Activated T-cell treated with anti-CD3 and anti-CD28 coated beads, Interleukin-2, amount 50 U/mL, for 4 hours (primary cell): ENCODE results near the gene AP2M1. TPM values are rescaled to one million over a fixed set of nuclear protein-coding genes. Genes with fewer than 3 reads are reported as not detected.
A peak's percentile ranks its signal among the peaks of the same experiment; 100 is the strongest.

Experiments
- ATAC-seq, 2 donors: fragments of 200-7000 bp; cut with Tn5 transposase; one replicate each; pipeline ENCODE4 v1.10.0; 2021
- DNase-seq: peaks from one replicate; pipeline ENCODE4 v3.0.0-alpha.2; 2020
- H3K27me3 Mint-ChIP-seq: one replicate; pipeline ENCODE4 v1.8.0; 2021; ENCODE audit warnings: low read depth, mixed read lengths
- H3K36me3 Mint-ChIP-seq: one replicate; pipeline ENCODE4 v1.8.0; 2022; ENCODE audit warnings: mixed read lengths; ENCODE audit not compliant: insufficient read depth
- H3K4me1 Mint-ChIP-seq: one replicate; pipeline ENCODE4 v1.8.0; 2021; ENCODE audit warnings: low read depth, mixed read lengths
- H3K4me3 Mint-ChIP-seq: one replicate; pipeline ENCODE4 v1.8.0; 2021; ENCODE audit warnings: mild to moderate bottlenecking, moderate library complexity, mixed read lengths
- H3K9me3 Mint-ChIP-seq: one replicate; pipeline ENCODE4 v1.8.0; 2021; ENCODE audit warnings: mixed read lengths
- total RNA-seq, 3 donors: library from RNA; stranded (reverse); gene quantifications; one replicate each; pipeline ENCODE4 v1.2.1, GENCODE V29; 2021

Gene AP2M1
- total RNA-seq, 3 donors from 2014 or later = 242 to 255 (median 251) TPM

DNA sequence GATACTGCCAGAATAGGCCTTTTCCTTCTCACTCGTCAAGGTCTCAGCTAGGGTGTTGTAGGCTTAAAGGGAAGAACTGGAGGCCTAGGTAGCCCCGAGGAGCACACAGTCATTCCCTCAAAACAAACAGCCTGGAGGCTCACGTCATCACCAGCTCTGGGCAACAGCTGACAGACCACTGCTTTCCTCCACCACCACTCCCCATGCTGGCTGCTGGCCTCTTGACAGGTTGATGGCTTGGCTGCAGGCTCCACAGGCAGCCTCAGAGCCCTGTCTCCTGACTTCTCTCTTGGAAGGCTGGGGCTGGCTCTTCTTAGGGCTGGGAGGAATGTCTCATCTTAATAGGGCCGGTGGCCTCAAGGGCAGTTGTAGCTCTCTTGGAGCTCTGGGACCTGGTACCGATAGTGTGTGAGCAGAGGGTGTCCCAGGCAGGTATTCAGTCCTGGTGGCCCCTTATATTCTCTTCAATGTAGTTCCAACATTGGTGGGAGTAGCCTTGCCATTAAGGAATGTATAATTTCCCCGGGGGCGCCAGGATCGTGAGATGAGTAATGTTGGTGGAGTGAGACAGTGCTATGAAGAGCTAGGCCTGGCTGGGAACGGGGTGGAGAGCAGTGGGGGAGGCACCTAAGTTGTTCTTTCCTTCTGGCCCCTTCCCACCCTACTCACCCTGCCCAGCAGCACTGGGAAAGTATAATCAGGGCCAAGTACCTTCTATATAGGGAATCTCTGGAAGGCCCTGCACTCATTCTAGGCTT is 6.1 kb upstream of the AP2M1 start:
- H3K4me1 Mint-ChIP-seq = peaks cover 1% of the 10 kb centered on the region
- no peak overlapping the region for H3K4me3 Mint-ChIP-seq
- peaks cover 32% of the 10 kb centered on the region for H3K36me3 Mint-ChIP-seq
- DNase-seq = no peak
- no peak for ATAC-seq
- H3K9me3 Mint-ChIP-seq = no peaks in the 10 kb centered on the region
- no peaks in the 10 kb centered on the region for H3K27me3 Mint-ChIP-seq

DNA sequence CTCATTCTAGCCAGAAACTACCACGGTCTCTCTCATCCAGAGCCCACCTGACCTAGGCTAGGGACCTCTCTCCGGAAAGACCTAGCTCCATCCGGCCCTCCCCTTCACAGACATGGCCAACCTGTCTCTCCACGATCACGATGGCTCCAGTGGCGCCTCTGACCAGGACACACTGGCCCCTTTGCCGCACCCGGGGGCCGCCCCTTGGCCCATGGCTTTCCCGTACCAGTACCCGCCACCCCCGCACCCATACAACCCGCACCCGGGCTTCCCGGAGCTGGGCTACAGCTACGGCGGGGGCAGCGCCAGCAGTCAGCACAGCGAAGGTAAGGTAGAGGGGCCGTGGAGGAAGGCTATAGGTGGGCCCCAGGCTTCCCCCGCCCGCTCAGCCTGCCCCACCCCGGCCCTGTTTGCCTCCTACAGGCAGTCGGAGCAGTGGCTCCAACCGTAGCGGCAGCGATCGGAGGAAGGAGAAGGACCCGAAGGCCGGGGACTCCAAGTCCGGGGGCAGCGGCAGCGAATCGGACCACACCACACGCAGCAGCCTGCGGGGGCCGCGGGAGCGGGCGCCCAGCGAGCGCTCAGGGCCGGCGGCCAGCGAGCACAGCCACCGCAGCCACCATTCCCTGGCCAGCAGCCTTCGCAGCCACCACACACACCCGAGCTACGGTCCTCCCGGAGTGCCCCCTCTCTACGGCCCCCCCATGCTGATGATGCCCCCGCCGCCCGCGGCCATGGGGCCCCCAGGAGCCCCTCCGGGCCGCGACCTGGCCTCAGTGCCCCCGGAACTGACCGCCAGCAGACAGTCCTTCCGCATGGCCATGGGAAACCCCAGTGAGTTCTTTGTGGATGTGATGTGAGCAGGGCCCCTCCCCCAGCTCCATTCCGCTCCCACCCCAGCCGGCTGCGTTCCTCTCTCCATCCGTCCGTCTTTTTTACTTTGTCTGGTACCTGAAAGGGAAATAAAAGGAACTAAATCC is 4.5 kb upstream of the AP2M1 start:
- Mint-ChIP-seq H3K4me3 (no peak overlapping the region), H3K9me3 (no peaks in the 10 kb centered on the region), H3K36me3 (peaks cover 25% of the 10 kb centered on the region), H3K4me1 (peaks cover 6% of the 10 kb centered on the region), H3K27me3 (no peaks in the 10 kb centered on the region)
- ATAC-seq = no peak
- no peak for DNase-seq

DNA sequence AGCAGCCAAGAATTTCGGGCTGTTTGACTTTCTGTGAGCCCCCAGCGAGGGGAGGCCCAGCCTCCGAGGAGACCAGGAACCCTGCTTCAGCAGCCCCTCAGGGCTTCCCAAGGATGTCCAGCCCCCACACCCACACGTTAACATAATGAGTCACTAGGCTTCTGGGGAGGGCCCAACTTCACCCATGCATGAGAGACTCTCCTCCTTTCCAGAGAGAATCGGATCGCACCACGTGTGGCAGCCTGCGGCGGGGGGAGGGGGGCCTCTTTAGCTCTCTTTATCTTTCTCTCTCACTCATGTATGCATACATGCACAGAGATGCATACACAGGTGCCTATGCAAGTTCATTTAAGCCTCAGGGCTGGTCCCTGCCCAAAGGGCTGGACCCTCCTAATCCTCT is 3.1 kb upstream of the AP2M1 start:
- Mint-ChIP-seq H3K36me3 (peaks cover 19% of the 10 kb centered on the region), H3K4me1 (peaks cover 19% of the 10 kb centered on the region), H3K27me3 (no peaks in the 10 kb centered on the region), H3K9me3 (no peaks in the 10 kb centered on the region), H3K4me3 (no peak overlapping the region)
- no peak for ATAC-seq
- DNase-seq = no peak

DNA sequence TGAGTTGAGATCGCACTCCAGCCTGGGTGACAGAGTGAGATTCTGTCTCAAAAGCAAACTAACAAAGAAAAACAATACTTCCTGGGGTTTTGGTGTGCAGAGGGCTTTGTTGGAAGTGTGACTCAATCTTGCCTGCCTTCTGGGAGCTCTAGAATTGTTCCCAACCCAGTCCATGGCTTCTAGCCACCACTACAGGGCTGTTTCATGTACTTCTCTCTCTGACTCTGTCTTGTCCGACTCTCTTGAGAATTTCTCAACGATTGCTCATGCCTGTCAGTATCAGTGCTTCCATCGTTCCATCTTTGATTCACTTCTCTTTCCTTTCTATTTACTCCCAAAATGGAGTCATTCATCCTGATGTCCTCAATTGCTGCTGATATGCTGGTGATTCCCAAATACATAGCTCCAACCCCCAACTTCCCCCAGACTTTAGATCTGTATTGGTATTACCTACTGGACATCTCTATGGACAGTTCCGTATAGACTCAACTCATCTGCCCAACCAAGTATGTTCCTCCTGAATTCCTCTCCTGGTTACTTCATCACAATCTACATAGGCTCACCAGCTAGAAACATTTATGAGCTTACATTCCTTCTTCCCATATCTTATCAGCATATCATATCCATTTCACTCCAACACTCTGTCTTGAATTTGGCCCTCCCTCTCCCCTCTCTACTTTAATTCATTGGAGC is 1.8 kb upstream of the AP2M1 start:
- no peaks in the 10 kb centered on the region for H3K9me3 Mint-ChIP-seq

DNA sequence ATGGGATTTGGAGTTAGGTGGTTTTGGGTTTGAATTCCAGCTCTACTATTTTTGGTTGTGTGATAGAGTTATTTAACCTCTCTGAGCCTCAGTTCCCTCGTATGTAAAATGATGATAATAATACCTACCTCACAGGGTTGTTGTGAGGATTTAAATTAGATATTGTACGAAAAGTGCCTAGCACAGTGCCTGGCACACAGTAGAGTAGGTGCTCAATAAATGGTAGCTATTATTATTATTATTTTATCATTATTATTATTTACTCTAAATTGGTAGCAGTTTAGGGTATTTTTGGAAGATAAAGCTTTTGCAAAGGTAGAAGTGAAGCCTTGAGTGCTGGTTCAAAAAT is 1.3 kb upstream of the AP2M1 start:
- DNase-seq = no peak
- ATAC-seq = no peak
- Mint-ChIP-seq H3K36me3 (peaks cover 22% of the 10 kb centered on the region), H3K4me1 (peaks cover 34% of the 10 kb centered on the region), H3K27me3 (no peaks in the 10 kb centered on the region), H3K9me3 (no peaks in the 10 kb centered on the region), H3K4me3 (no peak overlapping the region)

More for the DNA sequence above, 1.8 kb upstream of the AP2M1 start:
- H3K36me3 Mint-ChIP-seq = peaks cover 18% of the 10 kb centered on the region
- H3K27me3 Mint-ChIP-seq = no peaks in the 10 kb centered on the region
- DNase-seq (no peak), ATAC-seq (no peak)
- H3K4me3 Mint-ChIP-seq = no peak overlapping the region
- H3K4me1 Mint-ChIP-seq = peaks cover 28% of the 10 kb centered on the region

DNA sequence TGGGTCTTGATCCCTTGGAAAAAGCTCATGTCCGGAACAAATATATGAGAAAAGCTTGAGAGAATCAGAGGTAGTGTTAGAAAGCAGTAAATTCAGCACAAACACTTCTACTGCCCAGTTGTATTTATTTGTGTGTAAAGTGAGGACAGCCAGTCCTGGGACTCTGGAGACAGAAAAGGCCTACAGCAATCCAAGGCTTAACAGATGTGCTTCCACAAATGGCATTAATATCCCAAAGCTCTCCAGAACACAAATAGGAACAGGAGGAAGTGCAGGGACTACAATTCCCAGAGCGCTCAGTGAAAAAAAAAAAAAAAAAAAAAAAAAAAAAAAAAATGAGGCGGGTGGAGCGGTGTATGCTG is 390 bp upstream of the AP2M1 start:
- no peak for DNase-seq
- no peak for ATAC-seq
- Mint-ChIP-seq H3K4me3 (peak overlapping the region; percentile 95), H3K36me3 (peaks cover 25% of the 10 kb centered on the region), H3K4me1 (peaks cover 34% of the 10 kb centered on the region), H3K9me3 (no peaks in the 10 kb centered on the region), H3K27me3 (no peaks in the 10 kb centered on the region)

DNA sequence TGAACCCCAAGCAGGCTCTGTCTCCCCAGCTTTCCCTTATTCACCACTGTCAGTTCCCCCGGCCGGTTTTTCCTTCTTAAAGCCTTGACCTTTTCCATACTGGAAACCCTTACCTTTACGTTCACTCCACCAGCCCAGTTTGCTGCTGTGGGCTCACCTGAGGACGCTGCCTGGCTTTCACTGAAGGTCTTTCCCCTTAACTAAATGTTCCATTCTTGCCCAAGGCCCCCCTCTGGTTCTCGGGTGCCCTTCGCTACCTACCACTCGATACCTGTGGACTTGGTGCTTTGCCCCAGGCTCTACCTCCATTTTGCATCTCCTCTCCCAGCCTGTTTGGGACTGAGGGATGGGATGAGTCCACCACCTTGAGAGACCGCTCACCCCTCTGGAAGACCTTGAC is 851 bp downstream of the AP2M1 start:
- Mint-ChIP-seq H3K4me1 (peaks cover 34% of the 10 kb centered on the region), H3K9me3 (no peaks in the 10 kb centered on the region), H3K36me3 (peaks cover 34% of the 10 kb centered on the region), H3K4me3 (peak overlapping the region; percentile 95), H3K27me3 (no peaks in the 10 kb centered on the region)
- DNase-seq (no peak), ATAC-seq (no peak)

DNA sequence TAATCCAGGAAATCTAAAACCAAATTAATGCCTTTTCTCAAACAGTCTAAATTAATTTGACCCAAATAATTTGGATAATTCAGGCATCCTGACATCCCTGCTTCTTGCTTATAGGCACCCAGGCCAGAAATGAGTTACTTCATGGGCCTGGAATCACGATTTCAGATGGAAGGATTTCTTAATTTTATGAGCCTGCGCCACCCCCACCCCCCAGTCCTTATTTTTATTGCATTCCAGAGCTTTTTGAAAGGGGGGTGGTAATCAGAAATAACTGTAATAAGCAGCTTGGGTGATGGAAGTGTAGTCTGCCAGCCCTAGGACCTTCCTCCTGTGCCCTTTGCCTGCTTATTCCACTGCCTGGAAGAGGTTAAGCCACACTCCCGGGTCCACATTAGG is 1.3 kb downstream of the AP2M1 start:
- DNase-seq = no peak
- no peak for ATAC-seq
- Mint-ChIP-seq H3K27me3 (no peaks in the 10 kb centered on the region), H3K36me3 (peaks cover 35% of the 10 kb centered on the region), H3K4me3 (peak overlapping the region; percentile 95), H3K9me3 (no peaks in the 10 kb centered on the region), H3K4me1 (peaks cover 34% of the 10 kb centered on the region)

DNA sequence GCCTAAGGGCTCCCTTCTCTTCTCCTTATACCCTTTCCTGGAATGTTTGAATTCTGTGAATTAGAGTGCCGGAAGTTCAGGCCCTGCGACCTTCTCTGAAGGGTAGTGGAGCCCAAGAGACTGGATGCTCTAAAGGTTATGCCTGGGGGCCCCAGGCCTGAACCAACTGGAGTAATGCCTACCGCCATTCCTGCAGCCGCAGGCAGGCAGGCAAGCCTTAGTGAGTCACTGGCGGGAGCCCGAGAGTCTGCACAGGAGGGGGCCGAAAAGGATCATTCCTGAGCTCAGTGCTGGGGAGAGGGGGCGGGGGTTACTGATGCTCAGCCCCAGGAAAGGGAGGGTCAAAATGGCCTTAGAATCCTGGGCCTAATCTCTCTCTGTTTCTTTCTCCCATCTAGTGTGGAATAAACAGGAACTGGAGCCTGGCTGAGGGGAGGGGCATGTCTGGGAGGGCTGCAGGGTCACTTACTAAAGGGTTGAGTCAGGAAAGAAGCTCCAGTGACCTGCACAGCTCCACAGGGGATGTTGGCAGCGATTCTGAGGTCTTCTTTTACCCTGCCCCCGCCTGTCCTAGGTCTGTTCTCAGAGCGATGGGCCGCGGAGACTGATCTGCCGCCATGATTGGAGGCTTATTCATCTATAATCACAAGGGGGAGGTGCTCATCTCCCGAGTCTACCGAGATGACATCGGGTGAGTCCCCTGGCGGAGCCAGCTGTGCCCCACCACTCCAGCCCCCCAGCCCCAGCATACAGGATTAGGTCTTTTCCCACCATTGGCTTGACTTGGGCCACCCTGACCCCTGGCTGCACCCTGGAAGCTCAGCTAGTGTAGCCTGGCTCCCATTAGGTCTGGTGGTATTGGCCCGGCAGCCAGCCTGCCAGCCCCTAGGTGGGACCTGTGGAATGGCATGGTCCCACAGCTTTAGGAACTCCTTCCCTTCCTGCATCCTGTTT is 2.0 kb downstream of the AP2M1 start:
- no peaks in the 10 kb centered on the region for H3K9me3 Mint-ChIP-seq
- H3K27me3 Mint-ChIP-seq = no peaks in the 10 kb centered on the region
- DNase-seq = no peak
- peak overlapping the region; percentile 95 for H3K4me3 Mint-ChIP-seq
- H3K36me3 Mint-ChIP-seq = peaks cover 34% of the 10 kb centered on the region
- peaks cover 34% of the 10 kb centered on the region for H3K4me1 Mint-ChIP-seq
- no peak for ATAC-seq

DNA sequence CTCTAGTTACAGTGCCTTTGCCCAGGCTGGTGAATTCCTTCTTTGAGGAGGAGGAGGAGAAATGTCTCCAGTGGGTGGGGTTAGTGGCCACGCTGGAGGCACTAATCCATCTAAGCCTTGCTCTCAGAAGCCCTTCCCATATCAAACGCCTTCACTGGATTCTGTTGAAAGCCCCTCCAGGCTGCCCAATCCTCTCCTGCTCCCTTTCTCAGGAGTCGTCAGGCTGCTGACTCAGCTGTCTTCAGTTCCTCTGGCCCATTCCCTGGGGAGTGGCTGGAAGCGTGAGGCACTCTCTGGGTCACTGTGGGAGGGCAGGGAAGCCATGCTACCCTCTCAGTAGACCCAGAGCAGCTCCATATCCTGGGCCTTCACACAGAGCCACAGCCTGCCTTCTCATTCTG is 2.7 kb downstream of the AP2M1 start:
- no peaks in the 10 kb centered on the region for H3K27me3 Mint-ChIP-seq
- no peaks in the 10 kb centered on the region for H3K9me3 Mint-ChIP-seq
- peaks cover 37% of the 10 kb centered on the region for H3K36me3 Mint-ChIP-seq
- peaks cover 34% of the 10 kb centered on the region for H3K4me1 Mint-ChIP-seq
- no peak overlapping the region for H3K4me3 Mint-ChIP-seq
- ATAC-seq (no peak), DNase-seq (no peak)

DNA sequence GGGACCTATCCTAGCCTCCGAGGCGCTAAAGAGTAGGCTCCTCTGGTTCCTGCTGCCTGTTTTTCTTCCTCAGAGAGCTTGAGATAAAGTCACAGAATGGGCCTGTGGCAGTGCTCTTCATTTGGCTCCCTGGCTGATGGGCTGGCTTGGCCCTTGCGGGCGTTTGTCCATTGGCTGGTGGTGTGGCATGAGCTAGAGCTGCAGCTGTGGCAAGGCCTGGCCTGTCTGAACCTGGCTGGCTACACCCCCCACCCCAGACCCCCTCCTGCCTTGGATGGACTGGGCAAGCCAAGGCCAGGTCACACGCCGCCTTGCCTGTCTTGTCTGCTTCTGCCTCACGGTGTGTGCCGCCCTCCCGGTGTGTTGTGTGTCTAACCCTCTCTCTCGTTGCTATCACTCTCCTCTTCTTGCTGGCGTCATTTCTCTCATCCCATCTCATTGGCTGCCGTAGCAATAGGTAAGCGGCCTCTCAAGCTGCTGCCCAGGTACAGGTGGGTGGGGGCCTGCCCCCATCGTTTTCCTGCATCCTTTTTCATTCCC is 3.2 kb downstream of the AP2M1 start:
- Mint-ChIP-seq H3K4me3 (no peak overlapping the region), H3K4me1 (peaks cover 34% of the 10 kb centered on the region), H3K9me3 (no peaks in the 10 kb centered on the region), H3K27me3 (no peaks in the 10 kb centered on the region), H3K36me3 (peaks cover 39% of the 10 kb centered on the region)
- no peak for ATAC-seq
- DNase-seq = no peak

DNA sequence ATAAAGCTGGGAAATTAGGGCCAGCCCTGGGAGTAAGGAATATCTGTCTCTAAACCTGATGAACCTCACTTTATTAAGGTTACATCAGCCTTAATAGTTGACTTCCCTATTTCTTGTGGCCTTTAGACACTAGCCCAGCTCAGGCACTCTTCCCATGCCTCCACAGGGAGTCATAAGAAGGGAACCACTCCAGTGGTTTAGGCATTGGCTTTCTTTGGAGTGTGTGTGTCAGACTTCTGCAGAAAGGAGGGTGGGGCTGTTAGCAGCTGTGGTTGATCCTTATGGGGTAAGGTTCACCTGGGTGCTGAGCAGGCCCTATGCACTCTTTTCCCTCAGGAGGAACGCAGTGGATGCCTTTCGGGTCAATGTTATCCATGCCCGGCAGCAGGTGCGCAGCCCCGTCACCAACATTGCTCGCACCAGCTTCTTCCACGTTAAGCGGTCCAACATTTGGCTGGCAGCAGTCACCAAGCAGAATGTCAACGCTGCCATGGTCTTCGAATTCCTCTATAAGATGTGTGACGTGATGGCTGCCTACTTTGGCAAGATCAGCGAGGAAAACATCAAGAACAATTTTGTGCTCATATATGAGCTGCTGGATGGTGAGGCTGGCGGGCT is 4.0 kb downstream of the AP2M1 start:
- peaks cover 41% of the 10 kb centered on the region for H3K36me3 Mint-ChIP-seq
- peaks cover 33% of the 10 kb centered on the region for H3K4me1 Mint-ChIP-seq
- DNase-seq (no peak), ATAC-seq (no peak)
- no peak overlapping the region for H3K4me3 Mint-ChIP-seq
- H3K27me3 Mint-ChIP-seq = no peaks in the 10 kb centered on the region
- H3K9me3 Mint-ChIP-seq = no peaks in the 10 kb centered on the region

DNA sequence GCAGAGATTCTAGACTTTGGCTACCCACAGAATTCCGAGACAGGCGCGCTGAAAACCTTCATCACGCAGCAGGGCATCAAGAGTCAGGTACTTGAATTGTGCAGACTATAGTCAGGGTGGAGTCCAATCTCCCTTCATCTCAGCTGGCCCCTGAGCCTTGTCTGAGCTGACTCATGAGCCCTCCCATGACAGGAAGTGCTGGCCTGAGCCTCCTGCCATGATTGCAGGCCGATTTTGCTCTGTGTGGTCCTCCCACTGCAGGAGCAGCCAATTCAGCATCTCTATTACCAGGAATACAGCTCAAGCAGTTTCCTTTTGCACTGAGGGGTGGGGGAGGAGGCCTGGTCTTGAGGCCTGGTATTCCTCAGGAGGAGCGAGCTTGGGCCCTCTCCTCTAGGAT is 5.5 kb downstream of the AP2M1 start:
- no peaks in the 10 kb centered on the region for H3K27me3 Mint-ChIP-seq
- no peaks in the 10 kb centered on the region for H3K9me3 Mint-ChIP-seq
- ATAC-seq (no peak), DNase-seq (no peak)
- H3K4me3 Mint-ChIP-seq = no peak overlapping the region
- H3K4me1 Mint-ChIP-seq = peaks cover 30% of the 10 kb centered on the region
- peaks cover 49% of the 10 kb centered on the region for H3K36me3 Mint-ChIP-seq
